H1 (cell line): ENCODE measurements around the gene CACNB2.

ENCODE experiments used
- ATF2 ChIP-seq: IDR thresholded peaks from 2 replicates; pipeline ENCODE4 v1.6.1; 2012; ENCODE audit warnings: low read length, inconsistent platforms
- ATF3 ChIP-seq: IDR thresholded peaks from 2 replicates; pipeline ENCODE4 v1.6.1; 2011; ENCODE audit warnings: low read depth, mild to moderate bottlenecking, low read length; ENCODE audit not compliant: insufficient read depth
- BACH1 ChIP-seq: IDR thresholded peaks from 2 replicates; pipeline ENCODE4 v1.6.1; 2012; ENCODE audit warnings: low read length, improper control_type of control experiment
- CTCF ChIP-seq, 3 experiments: IDR thresholded peaks; 1 replicate in 2 of 3; 2 replicates in 1 of 3; pipeline versions ENCODE4 v1.5.1 to v1.6.1; 2011; ENCODE audit warnings: low read length in 3 of 3, mild to moderate bottlenecking in 3 of 3, inconsistent platforms in 2 of 3, low read depth in 1 of 3, moderate library complexity in 1 of 3; ENCODE audit not compliant: insufficient read depth in 1 of 3; ENCODE audit errors: control extremely low read depth in 1 of 3
- EGR1 ChIP-seq: IDR thresholded peaks from 2 replicates; pipeline ENCODE4 v1.6.1; 2011; ENCODE audit warnings: low read depth, low read length, borderline replicate concordance
- EZH2 ChIP-seq: fragments of 200-600 bp; sonication (generic); IDR thresholded peaks from 2 replicates; pipeline ENCODE4 v1.7.1; 2012; ENCODE audit warnings: low read depth, mild to moderate bottlenecking, moderate library complexity, low read length, inconsistent platforms; ENCODE audit not compliant: severe bottlenecking
- FOSL1 ChIP-seq: IDR thresholded peaks from 2 replicates; pipeline ENCODE4 v1.6.1; 2011; ENCODE audit warnings: mild to moderate bottlenecking, low read depth, low read length, moderate library complexity; ENCODE audit not compliant: insufficient read depth
- MAX ChIP-seq: IDR thresholded peaks from 2 replicates; pipeline ENCODE4 v1.6.1; 2012; ENCODE audit warnings: inconsistent platforms
- NRF1 ChIP-seq: IDR thresholded peaks from 2 replicates; pipeline ENCODE4 v1.6.1; 2011; ENCODE audit warnings: mild to moderate bottlenecking, low read depth, low read length, improper control_type of control experiment
- POLR2AphosphoS5 ChIP-seq: IDR thresholded peaks from 2 replicates; pipeline ENCODE4 v1.6.1; 2011; ENCODE audit warnings: low read depth, low read length
- RAD21 ChIP-seq, 2 experiments: IDR thresholded peaks in 1 of 2; conservative IDR thresholded peaks in 1 of 2; 2 replicates each; pipeline ENCODE4 v1.6.1; 2011; ENCODE audit warnings: low read depth in 2 of 2, low read length in 2 of 2, improper control_type of control experiment in 1 of 2, inconsistent platforms in 1 of 2, mild to moderate bottlenecking in 1 of 2, moderate library complexity in 1 of 2
- SP2 ChIP-seq: IDR thresholded peaks from 2 replicates; pipeline ENCODE4 v1.6.1; 2012; ENCODE audit warnings: mild to moderate bottlenecking, low read length, inconsistent platforms
- SUZ12 ChIP-seq: fragments of 200-600 bp; sonication (generic); IDR thresholded peaks from 2 replicates; pipeline ENCODE4 v1.6.1; 2012; ENCODE audit warnings: mild to moderate bottlenecking, inconsistent platforms, low read length, moderate library complexity, mixed read lengths

- TF ChIP-seq CTCF (IDR thresholded peaks at IDR 0.05; ENCODE audit: control extremely low read depth in 1 of 3, insufficient read depth in 1 of 3, low read depth in 1 of 3, low read length in 3 of 3) (no peak), SP2 (no peak), EGR1 (no peak), POLR2AphosphoS5 (no peak), ATF3 (no peak), BACH1 (no peak), RAD21 (IDR thresholded peaks at IDR 0.05 in 1 of 2, conservative IDR thresholded peaks at IDR 0.05 in 1 of 2; ENCODE audit: low read depth in 2 of 2, low read length in 2 of 2) (no peak), EZH2 (no peak), MAX (no peak), FOSL1 (no peak), ATF2 (no peak), SUZ12 (no peak), NRF1 (no peak)
Measured at GRCh38 chr10:18565006-18565405, 424.8 kb downstream of the CACNB2 start.
